H1 (cell line): Measurements from ENCODE around the gene CD276.

Experiments used
- CEBPB ChIP-seq: IDR thresholded peaks from 2 replicates; pipeline ENCODE4 v1.6.1; 2012; ENCODE audit warnings: low read depth, low read length
- RXRA ChIP-seq: IDR thresholded peaks from 2 replicates; pipeline ENCODE4 v1.6.1; 2011; ENCODE audit warnings: low read depth, mild to moderate bottlenecking, low read length, moderate library complexity; ENCODE audit not compliant: insufficient read depth
- TF ChIP-seq, protein P1 (sequence below), 3 experiments: IDR thresholded peaks; 1 replicate in 2 of 3; 2 replicates in 1 of 3; pipeline versions ENCODE4 v1.5.1 to v1.6.1; 2011; ENCODE audit warnings: low read length in 3 of 3, mild to moderate bottlenecking in 3 of 3, inconsistent platforms in 2 of 3, low read depth in 1 of 3, moderate library complexity in 1 of 3; ENCODE audit not compliant: insufficient read depth in 1 of 3; ENCODE audit errors: control extremely low read depth in 1 of 3
- TF ChIP-seq, protein P2 (sequence below): IDR thresholded peaks from 2 replicates; pipeline ENCODE4 v1.6.1; 2011; ENCODE audit warnings: low read length, improper control_type of control experiment

DNA sequence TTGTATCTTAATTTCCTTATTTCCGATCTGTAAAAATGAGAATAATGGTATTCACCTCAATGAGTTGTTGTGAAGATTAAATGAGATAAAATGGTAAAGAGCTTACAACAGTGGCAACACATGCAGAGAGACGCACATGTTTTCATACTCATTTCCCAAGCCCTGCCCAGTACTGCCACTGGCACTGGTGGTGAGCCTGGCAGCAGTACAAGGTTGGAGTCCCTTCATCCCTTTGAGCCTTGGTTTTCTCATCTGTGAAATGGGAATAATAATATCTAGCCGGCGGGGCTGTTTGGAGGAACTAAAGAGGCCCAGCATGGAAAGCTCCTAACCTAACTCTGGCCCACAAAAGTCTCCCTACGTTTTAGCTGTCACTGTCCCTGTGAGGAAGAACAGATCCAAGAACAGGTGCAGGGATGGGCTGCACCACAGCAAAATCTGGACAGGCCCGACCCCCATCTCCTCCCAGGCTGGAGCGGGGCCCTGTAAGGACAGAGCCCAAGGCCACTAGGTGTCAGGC lies 866 bp upstream of the CD276 start:
- TF ChIP-seq CEBPB (no peak), RXRA (no peak)
- TF ChIP-seq, protein P1, sequence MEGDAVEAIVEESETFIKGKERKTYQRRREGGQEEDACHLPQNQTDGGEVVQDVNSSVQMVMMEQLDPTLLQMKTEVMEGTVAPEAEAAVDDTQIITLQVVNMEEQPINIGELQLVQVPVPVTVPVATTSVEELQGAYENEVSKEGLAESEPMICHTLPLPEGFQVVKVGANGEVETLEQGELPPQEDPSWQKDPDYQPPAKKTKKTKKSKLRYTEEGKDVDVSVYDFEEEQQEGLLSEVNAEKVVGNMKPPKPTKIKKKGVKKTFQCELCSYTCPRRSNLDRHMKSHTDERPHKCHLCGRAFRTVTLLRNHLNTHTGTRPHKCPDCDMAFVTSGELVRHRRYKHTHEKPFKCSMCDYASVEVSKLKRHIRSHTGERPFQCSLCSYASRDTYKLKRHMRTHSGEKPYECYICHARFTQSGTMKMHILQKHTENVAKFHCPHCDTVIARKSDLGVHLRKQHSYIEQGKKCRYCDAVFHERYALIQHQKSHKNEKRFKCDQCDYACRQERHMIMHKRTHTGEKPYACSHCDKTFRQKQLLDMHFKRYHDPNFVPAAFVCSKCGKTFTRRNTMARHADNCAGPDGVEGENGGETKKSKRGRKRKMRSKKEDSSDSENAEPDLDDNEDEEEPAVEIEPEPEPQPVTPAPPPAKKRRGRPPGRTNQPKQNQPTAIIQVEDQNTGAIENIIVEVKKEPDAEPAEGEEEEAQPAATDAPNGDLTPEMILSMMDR (IDR thresholded peaks at IDR 0.05; ENCODE audit: control extremely low read depth in 1 of 3, insufficient read depth in 1 of 3, low read depth in 1 of 3, low read length in 3 of 3) = peak in 2 of 3 experiments; percentile 32 to 40; a peak in 3 of 4 replicates
- TF ChIP-seq, protein P2, sequence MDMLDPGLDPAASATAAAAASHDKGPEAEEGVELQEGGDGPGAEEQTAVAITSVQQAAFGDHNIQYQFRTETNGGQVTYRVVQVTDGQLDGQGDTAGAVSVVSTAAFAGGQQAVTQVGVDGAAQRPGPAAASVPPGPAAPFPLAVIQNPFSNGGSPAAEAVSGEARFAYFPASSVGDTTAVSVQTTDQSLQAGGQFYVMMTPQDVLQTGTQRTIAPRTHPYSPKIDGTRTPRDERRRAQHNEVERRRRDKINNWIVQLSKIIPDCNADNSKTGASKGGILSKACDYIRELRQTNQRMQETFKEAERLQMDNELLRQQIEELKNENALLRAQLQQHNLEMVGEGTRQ = no peak
